CD8-positive, alpha-beta memory T cell (primary cell): Measurements from ENCODE around the gene SARNP. TPM values are rescaled to one million over a fixed set of nuclear protein-coding genes. Genes with fewer than 3 reads are reported as not detected.

ENCODE experiments used
- CTCF ChIA-PET: fragments of 350-600 bp; sonication (Branson Sonifier 250); formaldehyde crosslinking; loops from one replicate; lab custom pipeline; 2021; ENCODE audit warnings: antibody characterized with exemption; lab: Charles Lee
- POLR2A ChIA-PET: fragments of 350-600 bp; sonication (Branson Sonifier 250); formaldehyde crosslinking; loops from one replicate; lab custom pipeline; 2021; ENCODE audit warnings: antibody characterized with exemption; lab: Charles Lee
- DNase-seq, 5 donors: peaks; one replicate each; pipeline versions ENCODE4 v3.0.0 to v3.0.0-alpha.2; 2020 to 2022; ENCODE audit warnings: mixed read lengths in 1 of 5
- H3K27ac ChIP-seq: one replicate; pipeline ENCODE4 v1.7.0; 2013; ENCODE audit warnings: low read depth, mild to moderate bottlenecking, low read length, moderate library complexity
- H3K27me3 ChIP-seq: 2 replicates; pipeline ENCODE4 v1.7.0; 2013; ENCODE audit warnings: low read length, mild to moderate bottlenecking; ENCODE audit not compliant: insufficient read depth, poor library complexity, severe bottlenecking
- H3K36me3 ChIP-seq: 2 replicates; pipeline ENCODE4 v1.7.0; 2013; ENCODE audit warnings: mild to moderate bottlenecking, low read length, moderate library complexity; ENCODE audit not compliant: insufficient read depth
- H3K4me1 ChIP-seq: 2 replicates; pipeline ENCODE4 v1.7.0; 2013; ENCODE audit warnings: mild to moderate bottlenecking, low read length, moderate library complexity; ENCODE audit not compliant: insufficient read depth
- H3K4me3 ChIP-seq: 2 replicates; pipeline ENCODE4 v1.7.0; 2013; ENCODE audit warnings: mild to moderate bottlenecking, low read length
- H3K9me3 ChIP-seq: 2 replicates; pipeline ENCODE4 v1.7.0; 2013; ENCODE audit warnings: mild to moderate bottlenecking, low read length
- H3K27ac Mint-ChIP-seq, 8 donors: one replicate each; pipeline ENCODE4 v1.8.0; 2020 to 2021; ENCODE audit warnings: mixed read lengths in 8 of 8, mild to moderate bottlenecking in 6 of 8, inconsistent platforms in 3 of 8, moderate library complexity in 3 of 8
- H3K27me3 Mint-ChIP-seq, 2 donors: one replicate each; pipeline ENCODE4 v1.8.0; 2020 to 2021; ENCODE audit warnings: mixed read lengths in 2 of 2, mild to moderate bottlenecking in 1 of 2, moderate library complexity in 1 of 2
- H3K36me3 Mint-ChIP-seq, 3 donors: one replicate each; pipeline ENCODE4 v1.8.0; 2020 to 2021; ENCODE audit warnings: mixed read lengths in 3 of 3, inconsistent platforms in 1 of 3, mild to moderate bottlenecking in 1 of 3
- H3K4me1 Mint-ChIP-seq, 3 donors: one replicate each; pipeline ENCODE4 v1.8.0; 2020 to 2021; ENCODE audit warnings: mixed read lengths in 3 of 3, inconsistent platforms in 1 of 3, mild to moderate bottlenecking in 1 of 3
- H3K4me3 Mint-ChIP-seq, 7 donors: one replicate each; pipeline ENCODE4 v1.8.0; 2020 to 2021; ENCODE audit warnings: mixed read lengths in 7 of 7, mild to moderate bottlenecking in 6 of 7, moderate library complexity in 4 of 7, inconsistent platforms in 2 of 7
- H3K9me3 Mint-ChIP-seq, 5 donors: one replicate each; pipeline ENCODE4 v1.8.0; 2020 to 2022; ENCODE audit warnings: mixed read lengths in 5 of 5, mild to moderate bottlenecking in 3 of 5, moderate library complexity in 2 of 5, inconsistent platforms in 1 of 5
- polyA plus RNA-seq: library from polyadenylated mRNA; unstranded; fragments of 300-500 nt; fragmentation: Illumina TruSeq; gene quantifications from one replicate; pipeline ENCODE4 v1.2.3, GENCODE V29; 2021
- total RNA-seq, 2 experiments: library from RNA; stranded (reverse); gene quantifications; one replicate each; pipeline ENCODE4 v1.2.3, GENCODE V29; 2021

The SARNP gene
- total and polyA plus RNA-seq, 3 experiments from 2014 or later = 89.7 to 109 (median 103) TPM

- no peak overlapping the region for H3K27ac ChIP-seq
- Mint-ChIP-seq H3K36me3 (peaks cover 17 to 82% (median 23%) of the 10 kb centered on the region in 3 donors), H3K4me1 (peaks cover 3 to 8% (median 4%) of the 10 kb centered on the region in 3 donors), H3K9me3 (no peaks in the 10 kb centered on the region), H3K4me3 (no peak overlapping the region), H3K27ac (peak overlapping the region in 3 of 8 donors; percentile 21 to 40 (median 32)), H3K27me3 (no peaks in the 10 kb centered on the region)
- no peaks in the 10 kb centered on the region for H3K4me1 ChIP-seq
- ChIA-PET CTCF (no interaction called here), POLR2A (interaction anchor here (0.6 to 0.7 kb wide), 2 partner anchors 42 to 839 kb away, joined by 3 to 6 read pairs; no protein-coding TSS in a partner anchor)
- H3K36me3 ChIP-seq = peaks cover 47% of the 10 kb centered on the region
- no peaks in the 10 kb centered on the region for H3K9me3 ChIP-seq
- DNase-seq = no peak
- no peaks in the 10 kb centered on the region for H3K27me3 ChIP-seq
- H3K4me3 ChIP-seq = no peak overlapping the region
These were observed 27.6 kb downstream of the SARNP start for GRCh38 chr12:55789893-55790292.

- Mint-ChIP-seq H3K36me3 (peaks cover 13 to 84% (median 23%) of the 10 kb centered on the region in 3 donors), H3K9me3 (no peaks in the 10 kb centered on the region), H3K27me3 (no peaks in the 10 kb centered on the region), H3K27ac (peak overlapping the region in 3 of 8 donors; percentile 48 to 68 (median 54)), H3K4me3 (no peak overlapping the region), H3K4me1 (peaks cover 3 to 8% (median 4%) of the 10 kb centered on the region in 3 donors)
- no peak overlapping the region for H3K4me3 ChIP-seq
- no peak overlapping the region for H3K27ac ChIP-seq
- no peak for DNase-seq
- H3K4me1 ChIP-seq = no peaks in the 10 kb centered on the region
- H3K36me3 ChIP-seq = peaks cover 49% of the 10 kb centered on the region
- no peaks in the 10 kb centered on the region for H3K9me3 ChIP-seq
- no peaks in the 10 kb centered on the region for H3K27me3 ChIP-seq
- CTCF ChIA-PET = no interaction called here
- POLR2A ChIA-PET = interaction anchor here (0.6 kb wide), 2 partner anchors 15 to 839 kb away, joined by 6 to 8 read pairs; no protein-coding TSS in a partner anchor
These were observed 28.4 kb downstream of the SARNP start for GRCh38 chr12:55789171-55789570.

GRCh38 chr12:55788546-55788945 is 29.0 kb downstream of the SARNP start:
- H3K4me1 ChIP-seq = no peaks in the 10 kb centered on the region
- H3K36me3 ChIP-seq = peaks cover 47% of the 10 kb centered on the region
- Mint-ChIP-seq H3K36me3 (peaks cover 13 to 84% (median 23%) of the 10 kb centered on the region in 3 donors), H3K27ac (peak overlapping the region in 3 of 8 donors; percentile 48 to 52 (median 52)), H3K27me3 (no peaks in the 10 kb centered on the region), H3K4me3 (no peak overlapping the region), H3K9me3 (no peaks in the 10 kb centered on the region), H3K4me1 (peaks cover 3 to 8% (median 4%) of the 10 kb centered on the region in 3 donors)
- H3K27ac ChIP-seq = no peak overlapping the region
- no peaks in the 10 kb centered on the region for H3K27me3 ChIP-seq
- DNase-seq = no peak
- CTCF ChIA-PET = interaction anchor here (1.4 kb wide), 1 partner anchor 207 kb away, joined by 3 read pairs; no protein-coding TSS in a partner anchor
- POLR2A ChIA-PET = interaction anchor here (0.6 kb wide), 2 partner anchors 14 to 41 kb away, joined by 3 to 8 read pairs; partner anchors contain the start of gene DNAJC14
- H3K9me3 ChIP-seq = no peaks in the 10 kb centered on the region
- H3K4me3 ChIP-seq = no peak overlapping the region

- Histone ChIP-seq H3K4me1 (no peaks in the 10 kb centered on the region), H3K9me3 (no peaks in the 10 kb centered on the region), H3K27me3 (no peaks in the 10 kb centered on the region), H3K4me3 (no peak overlapping the region), H3K27ac (no peak overlapping the region), H3K36me3 (peaks cover 42% of the 10 kb centered on the region)
- POLR2A ChIA-PET = interaction anchor here (0.7 kb wide), 1 partner anchor 10 kb away, joined by 6 read pairs; no protein-coding TSS in a partner anchor
- CTCF ChIA-PET = interaction anchor here (0.7 kb wide), 1 partner anchor 16 kb away, joined by 3 read pairs; no protein-coding TSS in a partner anchor
- Mint-ChIP-seq H3K9me3 (no peaks in the 10 kb centered on the region), H3K27ac (peak overlapping the region in 2 of 8 donors; percentile 48 to 70), H3K4me1 (peaks cover 5 to 30% (median 19%) of the 10 kb centered on the region in 3 donors), H3K36me3 (peaks cover under 1 to 83% (median 9%) of the 10 kb centered on the region in 3 donors), H3K4me3 (no peak overlapping the region), H3K27me3 (no peaks in the 10 kb centered on the region)
- DNase-seq = no peak
These were observed 36.8 kb downstream of the SARNP start for GRCh38 chr12:55780685-55781084.

- ChIA-PET CTCF (no interaction called here), POLR2A (no interaction called here)
- no peak for DNase-seq
- Histone ChIP-seq H3K36me3 (peaks cover 30% of the 10 kb centered on the region), H3K4me1 (no peaks in the 10 kb centered on the region), H3K4me3 (no peak overlapping the region), H3K27me3 (no peaks in the 10 kb centered on the region), H3K27ac (no peak overlapping the region), H3K9me3 (no peaks in the 10 kb centered on the region)
- no peak overlapping the region for H3K27ac Mint-ChIP-seq
- no peak overlapping the region for H3K4me3 Mint-ChIP-seq
- peaks cover 0 to 67% (median 11%) of the 10 kb centered on the region in 3 donors for H3K36me3 Mint-ChIP-seq
- no peaks in the 10 kb centered on the region for H3K9me3 Mint-ChIP-seq
- no peaks in the 10 kb centered on the region for H3K27me3 Mint-ChIP-seq
- H3K4me1 Mint-ChIP-seq = peaks cover 9 to 40% (median 26%) of the 10 kb centered on the region in 3 donors
These were observed 39.7 kb downstream of the SARNP start for GRCh38 chr12:55777856-55778255.

- H3K36me3 ChIP-seq = peaks cover 20% of the 10 kb centered on the region
- Mint-ChIP-seq H3K4me3 (no peak overlapping the region), H3K27ac (peak overlapping the region in 6 of 8 donors; percentile 5 to 86 (median 37)), H3K36me3 (peaks cover 0 to 62% (median 22%) of the 10 kb centered on the region in 3 donors), H3K9me3 (no peaks in the 10 kb centered on the region), H3K27me3 (no peaks in the 10 kb centered on the region), H3K4me1 (peaks cover 16 to 34% (median 30%) of the 10 kb centered on the region in 3 donors)
- no peak overlapping the region for H3K4me3 ChIP-seq
- ChIA-PET CTCF (interaction anchor here (1.0 to 1.5 kb wide), 3 partner anchors 15 to 224 kb away, joined by 3 to 4 read pairs (median 3); no protein-coding TSS in a partner anchor), POLR2A (no interaction called here)
- no peak for DNase-seq
- no peak overlapping the region for H3K27ac ChIP-seq
- H3K27me3 ChIP-seq = no peaks in the 10 kb centered on the region
- no peaks in the 10 kb centered on the region for H3K9me3 ChIP-seq
- H3K4me1 ChIP-seq = no peaks in the 10 kb centered on the region
These were observed 45.8 kb downstream of the SARNP start for GRCh38 chr12:55771736-55772135.

GRCh38 chr12:55767156-55767555 is 50.4 kb downstream of the SARNP start:
- POLR2A ChIA-PET = no interaction called here
- peaks cover 22% of the 10 kb centered on the region for H3K36me3 ChIP-seq

GRCh38 chr12:55765736-55766290 is 51.7 kb downstream of the SARNP start:
- DNase-seq = no peak
- Histone ChIP-seq H3K4me1 (no peaks in the 10 kb centered on the region), H3K27me3 (no peaks in the 10 kb centered on the region), H3K27ac (no peak overlapping the region), H3K36me3 (peaks cover 21% of the 10 kb centered on the region), H3K9me3 (no peaks in the 10 kb centered on the region), H3K4me3 (no peak overlapping the region)
- Mint-ChIP-seq H3K4me3 (no peak overlapping the region), H3K4me1 (peaks cover 12 to 19% (median 18%) of the 10 kb centered on the region in 3 donors), H3K36me3 (peaks cover 0 to 59% (median 9%) of the 10 kb centered on the region in 3 donors), H3K27me3 (no peaks in the 10 kb centered on the region), H3K9me3 (no peaks in the 10 kb centered on the region), H3K27ac (peak overlapping the region in 6 of 8 donors; percentile 4 to 83 (median 77))
- ChIA-PET CTCF (interaction anchor here (1.1 kb wide), 1 partner anchor 27 kb away, joined by 3 read pairs; no protein-coding TSS in a partner anchor), POLR2A (no interaction called here)

More at GRCh38 chr12:55767156-55767555, 50.4 kb downstream of the SARNP start:
- Histone ChIP-seq H3K4me3 (no peak overlapping the region), H3K27ac (no peak overlapping the region), H3K9me3 (no peaks in the 10 kb centered on the region), H3K4me1 (no peaks in the 10 kb centered on the region), H3K27me3 (no peaks in the 10 kb centered on the region)
- Mint-ChIP-seq H3K27ac (peak overlapping the region in 2 of 8 donors; percentile 66 to 73), H3K4me3 (no peak overlapping the region), H3K4me1 (peaks cover 16 to 23% (median 22%) of the 10 kb centered on the region in 3 donors), H3K27me3 (no peaks in the 10 kb centered on the region), H3K9me3 (no peaks in the 10 kb centered on the region), H3K36me3 (peaks cover 0 to 64% (median 16%) of the 10 kb centered on the region in 3 donors)
- CTCF ChIA-PET = interaction anchor here (0.7 kb wide), 1 partner anchor 30 kb away, joined by 3 read pairs; no protein-coding TSS in a partner anchor
- DNase-seq = no peak
